HepG2 (cell line): ENCODE results near the gene SDF2.

ENCODE experiments used
- MBD4 ChIP-seq: IDR thresholded peaks from 2 replicates; pipeline ENCODE4 v1.6.1; 2012; ENCODE audit warnings: low read length, inconsistent platforms, borderline replicate concordance
- ZFP41 ChIP-seq: sonication (generic); formaldehyde crosslinking; IDR thresholded peaks from 2 replicates; pipeline ENCODE4 v1.4.0; 2020; ENCODE audit warnings: mild to moderate bottlenecking, missing genetic modification reagents, borderline replicate concordance

DNA sequence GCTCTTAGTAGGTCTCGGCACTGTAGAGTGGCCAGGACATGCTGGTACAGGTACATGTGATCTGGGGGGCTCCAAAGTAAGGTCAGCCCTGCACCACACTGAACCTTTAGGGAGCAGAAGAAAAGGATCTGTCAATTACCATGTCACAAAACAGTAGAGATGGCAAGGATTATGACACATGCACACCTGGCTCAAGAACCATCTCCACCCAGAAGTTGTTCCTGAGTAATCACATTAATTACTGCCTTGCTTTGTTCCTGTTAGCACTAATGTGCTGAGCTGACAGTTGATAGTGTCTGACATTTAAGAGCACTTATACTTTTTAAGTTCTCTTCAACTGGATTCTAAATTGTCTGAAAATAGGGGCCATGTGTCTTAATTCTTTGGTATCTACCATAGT is 26.2 kb downstream of the SDF2 start:
- no peak for TF ChIP-seq MBD4
- no peak for TF ChIP-seq ZFP41 (CRISPR knock-in tag)
